GM23248 (cell line): Measurements from ENCODE around the gene TEDC2.

Source experiments
- EZH2 ChIP-seq: fragments of 200-600 bp; sonication (generic); IDR thresholded peaks from 2 replicates; pipeline ENCODE4 v1.6.1; 2018; ENCODE audit warnings: antibody characterized with exemption, mild to moderate bottlenecking; ENCODE audit not compliant: insufficient read depth, poor library complexity, severe bottlenecking
- EZH2phosphoT487 ChIP-seq: fragments of 200-600 bp; sonication (generic); IDR thresholded peaks from 2 replicates; pipeline ENCODE4 v1.6.1; 2018; ENCODE audit warnings: antibody characterized with exemption, moderate library complexity, mild to moderate bottlenecking, low read depth; ENCODE audit not compliant: insufficient read depth

- TF ChIP-seq EZH2phosphoT487 (no peak), EZH2 (no peak)
Measured at GRCh38 chr16:2471653-2472487, 12.0 kb downstream of the TEDC2 start.
